IMR-90 (cell line): ENCODE data around the gene STAB1. TPM values are rescaled to one million over a fixed set of nuclear protein-coding genes. Genes with fewer than 3 reads are reported as not detected.
A peak's percentile ranks its signal among the peaks of the same experiment; 100 is the strongest.

Experiments
- ATAC-seq: fragments of 200-7000 bp; cut with Tn5 transposase; 2 replicates; pipeline ENCODE4 v1.9.1; 2020; ENCODE audit warnings: low read depth, mild to moderate bottlenecking, moderate library complexity
- BruUV-seq: library from RNA; stranded (reverse); fragments of 400-500 nt; replicated peaks from 2 replicates; lab custom pipeline; 2021; lab: Mats Ljungman, UMichigan
- CTCF ChIA-PET: fragments of 300-600 bp; formaldehyde crosslinking; extraction: SDS; loops from one replicate; lab custom pipeline; 2021; ENCODE audit warnings: antibody characterized with exemption; lab: Yijun Ruan, JAX
- POLR2A ChIA-PET: fragments of 300-600 bp; sonication (Branson Sonifier 250); formaldehyde crosslinking; loops from one replicate; lab custom pipeline; 2022; ENCODE audit warnings: antibody characterized with exemption; ENCODE audit not compliant: unreplicated experiment; lab: Charles Lee
- DNase-seq: peaks from one replicate; pipeline ENCODE4 v3.0.0; 2013
- H2AFZ ChIP-seq: replicated peaks from 2 replicates; pipeline ENCODE3; 2013; ENCODE audit warnings: low read length, mild to moderate bottlenecking; ENCODE audit not compliant: poor library complexity
- H2AK5ac ChIP-seq: 2 replicates; pipeline ENCODE4 v1.6.1; 2013; ENCODE audit warnings: low read depth, low read length, inconsistent platforms
- H2AK9ac ChIP-seq: replicated peaks from 2 replicates; pipeline ENCODE3; 2013; ENCODE audit warnings: mild to moderate bottlenecking, low read depth, low read length, moderate library complexity; ENCODE audit not compliant: poor library complexity
- H2BK120ac ChIP-seq: 2 replicates; pipeline ENCODE4 v1.6.1; 2013; ENCODE audit warnings: low read depth, low read length, inconsistent platforms
- H2BK15ac ChIP-seq: 3 replicates; pipeline ENCODE4 v1.6.1; 2013; ENCODE audit warnings: low read depth, low read length, inconsistent platforms
- H2BK20ac ChIP-seq: 2 replicates; pipeline ENCODE4 v1.6.1; 2013; ENCODE audit warnings: low read depth, mild to moderate bottlenecking, inconsistent platforms, low read length, moderate library complexity
- H2BK5ac ChIP-seq: 2 replicates; pipeline ENCODE4 v1.6.1; 2013; ENCODE audit warnings: mild to moderate bottlenecking, low read depth, low read length, inconsistent platforms; ENCODE audit not compliant: poor library complexity, severe bottlenecking
- H3K14ac ChIP-seq: replicated peaks from 2 replicates; pipeline ENCODE4 v1.6.1; 2013; ENCODE audit warnings: low read depth, low read length, inconsistent platforms
- H3K18ac ChIP-seq: 2 replicates; pipeline ENCODE4 v1.6.1; 2013; ENCODE audit warnings: low read depth, low read length, control low read depth
- H3K23ac ChIP-seq: 2 replicates; pipeline ENCODE4 v1.6.1; 2013; ENCODE audit warnings: low read depth, low read length, inconsistent platforms
- H3K27ac ChIP-seq: 2 replicates; pipeline ENCODE4 v1.5.1; 2013; ENCODE audit warnings: mild to moderate bottlenecking, control low read depth, low read length; ENCODE audit not compliant: insufficient read depth
- H3K27me3 ChIP-seq: 2 replicates; pipeline ENCODE4 v1.6.1; 2013; ENCODE audit warnings: low read length; ENCODE audit not compliant: control insufficient read depth, insufficient read depth
- H3K36me3 ChIP-seq: 2 replicates; pipeline ENCODE4 v1.6.1; 2013; ENCODE audit warnings: low read length, mixed read lengths; ENCODE audit not compliant: control insufficient read depth, insufficient read depth
- H3K4ac ChIP-seq: 2 replicates; pipeline ENCODE4 v1.6.1; 2013; ENCODE audit warnings: low read depth, low read length, inconsistent platforms
- H3K4me1 ChIP-seq: 2 replicates; pipeline ENCODE4 v1.6.1; 2013; ENCODE audit warnings: low read length, mixed read lengths; ENCODE audit not compliant: control insufficient read depth, insufficient read depth
- H3K4me2 ChIP-seq: 2 replicates; pipeline ENCODE4 v1.6.1; 2013; ENCODE audit warnings: low read depth, mild to moderate bottlenecking, control low read depth, low read length, moderate library complexity
- H3K4me3 ChIP-seq: 2 replicates; pipeline ENCODE4 v1.5.1; 2013; ENCODE audit warnings: low read depth, mild to moderate bottlenecking, control low read depth, low read length, moderate library complexity; ENCODE audit not compliant: insufficient read depth
- H3K56ac ChIP-seq: 2 replicates; pipeline ENCODE4 v1.6.1; 2013; ENCODE audit warnings: low read length, inconsistent platforms; ENCODE audit not compliant: insufficient read depth; ENCODE audit errors: extremely low read depth
- H3K79me1 ChIP-seq, 2 experiments: 2 replicates each; pipeline ENCODE4 v1.6.1; 2013; ENCODE audit warnings: low read length in 2 of 2, inconsistent platforms in 1 of 2, low read depth in 1 of 2
- H3K9ac ChIP-seq: 2 replicates; pipeline ENCODE4 v1.6.1; 2013; ENCODE audit warnings: low read depth, low read length, control low read depth
- H3K9me1 ChIP-seq: 2 replicates; pipeline ENCODE4 v1.6.1; 2013; ENCODE audit warnings: low read length, inconsistent platforms; ENCODE audit not compliant: insufficient read depth
- H3K9me3 ChIP-seq: 2 replicates; pipeline ENCODE4 v1.6.1; 2013; ENCODE audit warnings: low read length; ENCODE audit not compliant: control insufficient read depth, insufficient read depth
- H4K20me1 ChIP-seq: 2 replicates; pipeline ENCODE4 v1.6.1; 2013; ENCODE audit warnings: low read length, inconsistent platforms; ENCODE audit not compliant: insufficient read depth
- H4K5ac ChIP-seq: 2 replicates; pipeline ENCODE4 v1.6.1; 2013; ENCODE audit warnings: mild to moderate bottlenecking, low read depth, low read length, control low read depth
- H4K8ac ChIP-seq, 2 experiments: 2 replicates each; pipeline ENCODE4 v1.6.1; 2013; ENCODE audit warnings: low read depth in 2 of 2, low read length in 2 of 2, control low read depth in 1 of 2, inconsistent platforms in 1 of 2
- H4K91ac ChIP-seq: 2 replicates; pipeline ENCODE4 v1.6.1; 2013; ENCODE audit warnings: low read depth, low read length, inconsistent platforms; ENCODE audit not compliant: insufficient read depth
- BHLHE40 ChIP-seq: fragments of 150-350 bp; IDR thresholded peaks from 2 replicates; pipeline ENCODE4 v1.6.1; 2016; ENCODE audit warnings: mild to moderate bottlenecking, low read depth, low read length
- CEBPB ChIP-seq: IDR thresholded peaks from 2 replicates; pipeline ENCODE4 v1.6.1; 2012; ENCODE audit warnings: low read depth, low read length, improper control_type of control experiment
- ELK1 ChIP-seq: fragments of 150-350 bp; IDR thresholded peaks from 2 replicates; pipeline ENCODE4 v1.6.1; 2016; ENCODE audit warnings: low read depth, mild to moderate bottlenecking, low read length, moderate library complexity, borderline replicate concordance
- MAFK ChIP-seq: IDR thresholded peaks from 2 replicates; pipeline ENCODE4 v1.6.1; 2012; ENCODE audit warnings: low read depth, low read length, improper control_type of control experiment
- WGBS, 2 experiments: methylation state at CpG; one replicate each; pipeline versions ENCODE4 v1.1.5 to v1.1.7; 2013; ENCODE audit warnings: missing lambda C conversion rate in 2 of 2; ENCODE audit not compliant: insufficient read length in 1 of 2; ENCODE audit errors: extremely low coverage in 2 of 2; 5-methylcytosine and 5-hydroxymethylcytosine counted together
- dilution Hi-C: fragments of 300-500 bp; cut with HindIII; formaldehyde crosslinking; loops from one replicate; pipeline ENCODE4 v1.14.3; 2018; ENCODE audit warnings: low sequenced_read_pairs; ENCODE audit not compliant: unreplicated experiment
- in situ Hi-C: fragments of 300-500 bp; cut with MboI; formaldehyde crosslinking; loops from 3 replicates; pipeline ENCODE4 v1.14.3; 2019; ENCODE audit warnings: low sequenced_read_pairs, inconsistent platforms, mixed read lengths
- intact Hi-C: fragments of 100-400 bp; cut with micrococcal nuclease; formaldehyde crosslinking; loops from 2 replicates; pipeline ENCODE4 v1.10.0; 2022
- polyA plus RNA-seq, 3 experiments: library from polyadenylated mRNA; depleted of rRNA; stranded (reverse); fragments of >200 nt; gene quantifications; 2 replicates each; pipeline ENCODE4 v1.2.3, GENCODE V29; 2012; ENCODE audit warnings: low replicate concordance in 1 of 3
- total RNA-seq: library from RNA; depleted of rRNA; stranded (reverse); fragments of >200 nt; gene quantifications from 2 replicates; pipeline ENCODE4 v1.2.3, GENCODE V29; 2012

STAB1 gene
- total and polyA plus RNA-seq, 2 of the 4 experiments (the other 2 are of a cell fraction) = not detected

GRCh38 chr3:52483577-52484381, 11.4 kb upstream of the STAB1 start:
- Histone ChIP-seq H3K36me3 (peaks cover 82% of the 10 kb centered on the region), H3K23ac (peak overlapping the region; percentile 66; the same call in 1 of the 2 replicates), H4K20me1 (peaks cover 32% of the 10 kb centered on the region), H3K9me1 (peaks cover 14% of the 10 kb centered on the region; the same call in 1 of the 2 replicates), H2BK120ac (no peak overlapping the region), H3K14ac (0 out of 2 replicates have a peak overlapping the region, but pooled peaks have one; percentile 19), H3K4me3 (no peak overlapping the region), H3K4ac (peak overlapping the region; percentile 13; the same call in 1 of the 2 replicates), H4K91ac (no peak overlapping the region), H3K18ac (no peak overlapping the region), H3K27ac (peak overlapping the region; percentile 6; the same call in 1 of the 2 replicates), H3K79me1 (peaks cover 4 to 41% of the 10 kb centered on the region in 2 experiments; a peak in 3 of 4 replicates), H3K56ac (no peak overlapping the region), H3K27me3 (no peaks in the 10 kb centered on the region), H2BK15ac (no peak overlapping the region), H3K9me3 (no peaks in the 10 kb centered on the region), H3K9ac (no peak overlapping the region), H2AK5ac (0 out of 2 replicates have a peak overlapping the region, but pooled peaks have one; percentile 27), H3K4me1 (peaks cover 13% of the 10 kb centered on the region; the same call in 1 of the 2 replicates), H4K5ac (no peak overlapping the region), H4K8ac (no peak overlapping the region), H2AFZ (peak overlapping the region; percentile 37), H2BK5ac (no peak overlapping the region), H2BK20ac (no peak overlapping the region), H2AK9ac (peak overlapping the region; percentile 5), H3K4me2 (no peak overlapping the region)
- ATAC-seq (peak; percentile 82), DNase-seq (peak; percentile 68)
- dilution Hi-C loops (no loop called here), in situ Hi-C loops (no loop called here), intact Hi-C loops (no loop called here)
- no TSS peak for BruUV-seq
- WGBS, 2 experiments = 31% methylated on average over 5 of the region's 13 CpGs; no CpG with 5 or more reads in 1 of the 2 experiments
- TF ChIP-seq MAFK = no peak
- TF ChIP-seq BHLHE40 = peak; percentile 74
- no peak for TF ChIP-seq ELK1
- TF ChIP-seq CEBPB = no peak
- ChIA-PET CTCF (no interaction called here), POLR2A (no interaction called here)
